Measurements from ENCODE around the gene CEBPB.

CEBPB gene

GRCh38 chr20:50220894-50221365, 30.3 kb downstream of the CEBPB start:
- Histone ChIP-seq H3K4me1 (no peaks in the 10 kb centered on the region), H3K36me3 (ENCODE audit: control insufficient read depth, insufficient read depth, low read length) (no peaks in the 10 kb centered on the region), H3K27ac (no peak overlapping the region), H3K79me2 (no peaks in the 10 kb centered on the region), H2AFZ (no peak overlapping the region), H3K4me2 (ENCODE audit: low read length) (no peak overlapping the region), H3K27me3 (ENCODE audit: control insufficient read depth, insufficient read depth, low read length) (no peaks in the 10 kb centered on the region), H3K4me3 (ENCODE audit: low read depth, low read length) (no peak overlapping the region), H3K9ac (no peak overlapping the region), H3K9me3 (ENCODE audit: control insufficient read depth, low read length) (no peaks in the 10 kb centered on the region)
- TF ChIP-seq CTCF (IDR thresholded peaks at IDR 0.05), result no peak

GRCh38 chr20:50221501-50222308, 31.1 kb downstream of the CEBPB start:
- Histone ChIP-seq H3K36me3 (ENCODE audit: control insufficient read depth, insufficient read depth, low read length) (no peaks in the 10 kb centered on the region), H3K9me3 (ENCODE audit: control insufficient read depth, low read length) (no peaks in the 10 kb centered on the region), H3K79me2 (no peaks in the 10 kb centered on the region), H3K4me3 (ENCODE audit: low read depth, low read length) (no peak overlapping the region), H3K9ac (no peak overlapping the region), H3K27ac (no peak overlapping the region), H3K4me1 (no peaks in the 10 kb centered on the region), H2AFZ (no peak overlapping the region), H3K4me2 (ENCODE audit: low read length) (no peak overlapping the region), H3K27me3 (ENCODE audit: control insufficient read depth, insufficient read depth, low read length) (no peaks in the 10 kb centered on the region)
- TF ChIP-seq CTCF (IDR thresholded peaks at IDR 0.05), result no peak

GRCh38 chr20:50222309-50223038, 31.8 kb downstream of the CEBPB start:
- TF ChIP-seq CTCF (IDR thresholded peaks at IDR 0.05), result no peak
- Histone ChIP-seq H3K4me2 (ENCODE audit: low read length) (no peak overlapping the region), H3K9ac (no peak overlapping the region), H3K36me3 (ENCODE audit: control insufficient read depth, insufficient read depth, low read length) (no peaks in the 10 kb centered on the region), H2AFZ (no peak overlapping the region), H3K4me3 (ENCODE audit: low read depth, low read length) (no peak overlapping the region), H3K79me2 (no peaks in the 10 kb centered on the region), H3K9me3 (ENCODE audit: control insufficient read depth, low read length) (no peaks in the 10 kb centered on the region), H3K27ac (no peak overlapping the region), H3K4me1 (no peaks in the 10 kb centered on the region), H3K27me3 (ENCODE audit: control insufficient read depth, insufficient read depth, low read length) (no peaks in the 10 kb centered on the region)

GRCh38 chr20:50223039-50224005, 32.7 kb downstream of the CEBPB start:
- Histone ChIP-seq H3K4me3 (ENCODE audit: low read depth, low read length) (no peak overlapping the region), H3K4me1 (no peaks in the 10 kb centered on the region), H3K27me3 (ENCODE audit: control insufficient read depth, insufficient read depth, low read length) (no peaks in the 10 kb centered on the region), H3K4me2 (ENCODE audit: low read length) (no peak overlapping the region), H3K9me3 (ENCODE audit: control insufficient read depth, low read length) (no peaks in the 10 kb centered on the region), H2AFZ (no peak overlapping the region), H3K9ac (no peak overlapping the region), H3K79me2 (no peaks in the 10 kb centered on the region), H3K36me3 (ENCODE audit: control insufficient read depth, insufficient read depth, low read length) (no peaks in the 10 kb centered on the region), H3K27ac (no peak overlapping the region)
- no peak for TF ChIP-seq CTCF (IDR thresholded peaks at IDR 0.05)

All from parathyroid adenoma (tissue), 2 donors.